ENCODE data around the gene PARP4.

GRCh38 chr13:24540236-24541126 is 27.9 kb upstream of the PARP4 start:
- TF ChIP-seq, protein P1, sequence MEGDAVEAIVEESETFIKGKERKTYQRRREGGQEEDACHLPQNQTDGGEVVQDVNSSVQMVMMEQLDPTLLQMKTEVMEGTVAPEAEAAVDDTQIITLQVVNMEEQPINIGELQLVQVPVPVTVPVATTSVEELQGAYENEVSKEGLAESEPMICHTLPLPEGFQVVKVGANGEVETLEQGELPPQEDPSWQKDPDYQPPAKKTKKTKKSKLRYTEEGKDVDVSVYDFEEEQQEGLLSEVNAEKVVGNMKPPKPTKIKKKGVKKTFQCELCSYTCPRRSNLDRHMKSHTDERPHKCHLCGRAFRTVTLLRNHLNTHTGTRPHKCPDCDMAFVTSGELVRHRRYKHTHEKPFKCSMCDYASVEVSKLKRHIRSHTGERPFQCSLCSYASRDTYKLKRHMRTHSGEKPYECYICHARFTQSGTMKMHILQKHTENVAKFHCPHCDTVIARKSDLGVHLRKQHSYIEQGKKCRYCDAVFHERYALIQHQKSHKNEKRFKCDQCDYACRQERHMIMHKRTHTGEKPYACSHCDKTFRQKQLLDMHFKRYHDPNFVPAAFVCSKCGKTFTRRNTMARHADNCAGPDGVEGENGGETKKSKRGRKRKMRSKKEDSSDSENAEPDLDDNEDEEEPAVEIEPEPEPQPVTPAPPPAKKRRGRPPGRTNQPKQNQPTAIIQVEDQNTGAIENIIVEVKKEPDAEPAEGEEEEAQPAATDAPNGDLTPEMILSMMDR (IDR thresholded peaks at IDR 0.05): peak in 2 of 6 experiments; percentile 11 to 30
- TF ChIP-seq POLR2A (IDR thresholded peaks at IDR 0.05): no peak

Data from adrenal gland (tissue), 5 donors.